ENCODE results near the gene TMPRSS12. TPM values are rescaled to one million over a fixed set of nuclear protein-coding genes. Genes with fewer than 3 reads are reported as not detected.
"Not testable (repeated sequence)": the region's sequence is repeated elsewhere in the genome, so short reads cannot be mapped to it uniquely, and the experiment has no call there.

The TMPRSS12 gene
- total RNA-seq, 1 experiment from 2014 or later = not detected

DNA sequence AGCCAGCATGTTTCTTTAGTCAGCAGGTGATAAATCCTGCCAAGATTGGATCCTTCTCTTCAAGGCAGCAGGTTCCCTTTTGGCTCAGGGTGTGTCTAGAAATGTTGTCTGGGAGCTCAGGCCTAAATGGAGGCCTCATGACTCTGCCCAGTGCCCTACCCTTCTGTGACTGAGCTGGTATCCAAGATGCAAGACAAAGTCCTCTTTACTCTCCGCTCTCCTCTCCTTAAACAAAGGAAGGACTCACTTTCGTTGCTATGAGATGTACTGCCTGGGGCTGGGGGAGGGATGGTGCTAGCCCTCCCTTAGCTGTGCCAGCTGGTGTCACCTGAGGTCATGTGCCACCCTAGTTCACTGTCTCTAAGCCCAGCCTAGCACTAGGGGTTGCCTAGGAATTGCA, 13.8 kb upstream of the TMPRSS12 start:
- RAD21 ChIA-PET (ENCODE audit: low non-redundant PET in 1 of 2, low total read pairs in 2 of 2, uncharacterized antibody in 2 of 2, unreplicated experiment in 2 of 2) = no interaction called here
- BruUV-seq (replicated peaks) = no TSS peak
- intact Hi-C loops (cut with micrococcal nuclease) = no loop called here

DNA sequence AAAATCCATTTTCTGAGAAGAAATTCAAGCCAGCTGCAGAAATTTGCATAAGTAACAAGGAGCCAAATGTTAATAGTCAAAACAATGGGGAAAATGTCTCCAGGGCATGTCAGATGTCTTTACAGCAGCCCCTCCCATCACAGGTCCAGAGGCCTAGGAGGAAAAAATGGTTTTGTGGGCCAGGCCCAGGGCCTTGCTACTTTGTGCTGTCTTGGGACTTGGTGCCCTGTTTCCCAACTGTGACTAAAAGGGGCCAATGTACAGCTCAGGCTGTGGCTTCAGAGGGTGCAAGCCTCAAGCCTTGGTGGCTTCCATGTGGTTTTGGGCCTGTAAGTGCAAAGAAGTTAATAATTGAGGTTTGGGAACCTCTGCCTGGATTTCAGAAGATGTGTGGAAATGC, 8.9 kb upstream of the TMPRSS12 start:
- H3K27ac ChIP-seq (ENCODE audit: low read depth, low read length); RAD21 ChIA-PET (ENCODE audit: low non-redundant PET in 1 of 2, low total read pairs in 2 of 2, uncharacterized antibody in 2 of 2, unreplicated experiment in 2 of 2); ATAC-seq; POLR2A ChIA-PET; H4K20me1 ChIP-seq (ENCODE audit: insufficient read depth); H3K79me2 ChIP-seq (ENCODE audit: insufficient read depth, low read length); DNase-seq (ENCODE audit: low read depth, low spot score); H3K9ac ChIP-seq (ENCODE audit: low read length); BruUV-seq (replicated peaks); H2AFZ ChIP-seq (ENCODE audit: low read depth, low read length, poor library complexity, severe bottlenecking); H3K9me2 ChIP-seq (ENCODE audit: insufficient read depth); intact Hi-C loops (cut with micrococcal nuclease); H3K4me1 ChIP-seq (ENCODE audit: control insufficient read depth in 1 of 2, insufficient read depth in 2 of 2, low read length in 2 of 2); H3K36me3 ChIP-seq (ENCODE audit: control insufficient read depth in 1 of 2, insufficient read depth in 2 of 2, low read length in 2 of 2); CTCF ChIA-PET; H3K27me3 ChIP-seq (ENCODE audit: insufficient read depth, low read length); H3K9me3 ChIP-seq (ENCODE audit: control insufficient read depth in 1 of 2, insufficient read depth in 1 of 2, low read depth in 1 of 2, low read length in 2 of 2); H3K4me2 ChIP-seq (ENCODE audit: low read length); H3K4me3 ChIP-seq (replicated peaks in 1 of 2; ENCODE audit: low read depth in 1 of 2, low read length in 2 of 2): not testable (repeated sequence)

More for the DNA sequence above, 13.8 kb upstream of the TMPRSS12 start:
- Histone ChIP-seq H3K27ac (ENCODE audit: low read depth, low read length) (no peak overlapping the region), H3K4me1 (ENCODE audit: control insufficient read depth in 1 of 2, insufficient read depth in 2 of 2, low read length in 2 of 2) (peaks cover 0 to 4% of the 10 kb centered on the region in 2 experiments; a peak in 1 of 4 replicates), H3K4me2 (ENCODE audit: low read length) (no peak overlapping the region), H3K27me3 (ENCODE audit: insufficient read depth, low read length) (no peaks in the 10 kb centered on the region), H3K9ac (ENCODE audit: low read length) (no peak overlapping the region), H3K79me2 (ENCODE audit: insufficient read depth, low read length) (no peaks in the 10 kb centered on the region), H2AFZ (ENCODE audit: low read depth, low read length, poor library complexity, severe bottlenecking) (no peak overlapping the region), H3K4me3 (replicated peaks in 1 of 2; ENCODE audit: low read depth in 1 of 2, low read length in 2 of 2) (no peak overlapping the region), H3K36me3 (ENCODE audit: control insufficient read depth in 1 of 2, insufficient read depth in 2 of 2, low read length in 2 of 2) (no peaks in the 10 kb centered on the region), H3K9me2 (ENCODE audit: insufficient read depth) (no peaks in the 10 kb centered on the region), H3K9me3 (ENCODE audit: control insufficient read depth in 1 of 2, insufficient read depth in 1 of 2, low read depth in 1 of 2, low read length in 2 of 2) (peaks cover 0 to 7% of the 10 kb centered on the region in 2 experiments; a peak in 2 of 4 replicates), H4K20me1 (ENCODE audit: insufficient read depth) (no peaks in the 10 kb centered on the region)
- CTCF ChIA-PET = interaction anchor here (0.6 kb wide), 1 partner anchor 350 kb away, joined by 3 read pairs; no protein-coding TSS in a partner anchor
- POLR2A ChIA-PET = no interaction called here
- DNase-seq (ENCODE audit: low read depth, low spot score) (no peak), ATAC-seq (no peak)
- TF ChIP-seq ZFX (IDR thresholded peaks at IDR 0.05) = no peak
- TF ChIP-seq SRF (IDR thresholded peaks at IDR 0.05; ENCODE audit: low read depth) = no peak
- no peak for TF ChIP-seq FOSL1 (IDR thresholded peaks at IDR 0.05; ENCODE audit: low read depth)
- TF ChIP-seq YY1 (IDR thresholded peaks at IDR 0.05; ENCODE audit: extremely low read depth, insufficient replicate concordance, low read depth, low read length) = no peak

Measured in HCT116 (cell line).